Limb (tissue), 2 donors: Measurements from ENCODE around the gene SBK2.
"Not testable (repeated sequence)": the region's sequence is repeated elsewhere in the genome, so short reads cannot be mapped to it uniquely, and the experiment has no call there.

Experiments used
- DNase-seq, 2 donors: peaks; one replicate each; pipeline ENCODE4 v3.0.0-alpha.2; 2016; ENCODE audit errors: extremely low spot score in 2 of 2

Gene SBK2, protein sequence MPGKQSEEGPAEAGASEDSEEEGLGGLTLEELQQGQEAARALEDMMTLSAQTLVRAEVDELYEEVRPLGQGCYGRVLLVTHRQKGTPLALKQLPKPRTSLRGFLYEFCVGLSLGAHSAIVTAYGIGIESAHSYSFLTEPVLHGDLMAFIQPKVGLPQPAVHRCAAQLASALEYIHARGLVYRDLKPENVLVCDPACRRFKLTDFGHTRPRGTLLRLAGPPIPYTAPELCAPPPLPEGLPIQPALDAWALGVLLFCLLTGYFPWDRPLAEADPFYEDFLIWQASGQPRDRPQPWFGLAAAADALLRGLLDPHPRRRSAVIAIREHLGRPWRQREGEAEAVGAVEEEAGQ

GRCh38 chr19:55536951-55537740, at the start of gene SBK2:
Gene SBK2, minus strand, starts transcription at chr19:55537133. Its CDS starts 839 bp downstream, at chr19:55536294.
- peak in 1 of 2 donors; percentile 63 for DNase-seq

DNA sequence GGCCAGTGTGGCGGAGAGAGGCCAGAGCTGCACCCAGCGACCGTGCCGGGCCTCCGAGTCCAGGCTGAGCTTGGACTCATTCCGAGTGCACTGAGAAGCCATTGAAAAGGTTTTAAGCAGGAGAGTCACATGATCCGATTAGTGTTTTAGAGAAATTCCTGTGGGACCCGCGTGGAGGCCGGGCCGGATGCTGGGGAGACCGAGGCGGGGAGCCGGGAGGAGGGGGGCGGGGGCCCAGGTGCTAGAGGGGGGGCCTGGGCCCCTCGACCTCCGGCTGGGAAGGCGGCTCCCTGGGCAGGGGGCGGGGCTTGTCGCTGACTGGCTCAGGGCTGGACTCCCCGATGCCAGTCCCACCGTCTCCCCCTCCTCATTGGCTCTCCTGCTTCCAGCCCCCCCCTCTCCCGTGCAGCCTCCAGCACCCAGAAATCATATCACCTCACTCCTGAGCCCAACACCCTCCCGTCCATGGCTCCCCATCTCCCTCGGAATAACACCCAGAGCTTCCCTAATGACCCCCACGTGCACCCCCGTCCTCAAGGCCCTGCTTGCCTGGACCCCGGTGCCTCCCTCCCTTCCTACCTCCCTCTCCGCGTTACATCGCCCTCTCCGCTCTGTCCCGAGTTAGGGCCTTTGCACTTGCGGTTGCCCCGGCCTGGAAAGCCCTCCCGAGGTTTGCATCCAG, 48.9 kb upstream of the SBK2 start:
- peak; percentile 88 to 96 for DNase-seq

DNA sequence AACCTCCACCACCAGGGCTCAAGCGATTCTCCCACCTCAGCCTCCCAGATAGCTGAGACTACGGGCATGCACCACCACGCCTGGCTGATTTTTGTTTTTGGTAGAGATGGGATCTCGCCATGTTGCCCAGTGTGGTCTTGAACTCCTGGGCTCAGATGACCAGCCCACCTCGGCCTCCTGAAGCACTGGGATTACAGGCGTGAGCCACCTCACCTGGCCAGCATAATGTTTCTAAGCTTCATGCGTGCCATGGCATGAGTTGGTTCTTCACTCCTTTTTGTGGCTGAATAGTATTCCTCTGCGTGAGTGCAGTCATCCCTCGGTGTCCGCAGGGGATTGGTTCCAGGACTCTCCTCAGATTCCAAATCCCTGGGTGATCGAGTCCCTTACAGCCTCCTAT, 47.9 kb upstream of the SBK2 start:
- DNase-seq: no peak

- not testable (repeated sequence) for DNase-seq
Observed at GRCh38 chr19:55583897-55584296, 47.0 kb upstream of the SBK2 start.

DNA sequence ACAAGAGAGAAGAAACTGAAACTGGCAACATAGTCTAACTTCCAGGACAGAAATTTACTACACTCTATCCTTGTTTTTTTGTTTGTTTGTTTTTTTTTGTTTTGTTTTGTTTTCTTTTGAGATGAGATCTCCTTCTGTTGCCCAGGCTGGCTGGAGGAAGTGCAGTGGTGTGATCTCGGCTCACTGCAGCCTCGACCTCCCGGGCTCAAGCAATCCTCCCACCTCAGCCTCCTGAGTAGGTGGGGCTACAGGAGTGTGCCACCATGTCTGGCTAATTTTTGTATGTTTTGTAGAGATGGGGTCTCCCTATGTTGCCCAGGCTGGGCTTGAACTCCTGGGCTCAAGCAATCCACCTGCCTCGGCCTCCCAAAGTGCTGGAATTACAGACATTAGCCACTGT, 45.4 kb upstream of the SBK2 start:
- not testable (repeated sequence) for DNase-seq

GRCh38 chr19:55581823-55582223, 44.9 kb upstream of the SBK2 start:
- DNase-seq: no peak

GRCh38 chr19:55581145-55581822, 44.4 kb upstream of the SBK2 start:
- DNase-seq: no peak

GRCh38 chr19:55580628-55581144, 43.8 kb upstream of the SBK2 start, which contains the start of gene ZNF579:
Gene ZNF579, minus strand, starts transcription at chr19:55580848. Its CDS starts 1,209 bp downstream, at chr19:55579639.
- DNase-seq: peak; percentile 78 to 95

- DNase-seq: peak in 1 of 2 donors; percentile 60
Observed at GRCh38 chr19:55579766-55580621, 43.1 kb upstream of the SBK2 start.

GRCh38 chr19:55578761-55579747, 42.1 kb upstream of the SBK2 start:
- no peak for DNase-seq

DNA sequence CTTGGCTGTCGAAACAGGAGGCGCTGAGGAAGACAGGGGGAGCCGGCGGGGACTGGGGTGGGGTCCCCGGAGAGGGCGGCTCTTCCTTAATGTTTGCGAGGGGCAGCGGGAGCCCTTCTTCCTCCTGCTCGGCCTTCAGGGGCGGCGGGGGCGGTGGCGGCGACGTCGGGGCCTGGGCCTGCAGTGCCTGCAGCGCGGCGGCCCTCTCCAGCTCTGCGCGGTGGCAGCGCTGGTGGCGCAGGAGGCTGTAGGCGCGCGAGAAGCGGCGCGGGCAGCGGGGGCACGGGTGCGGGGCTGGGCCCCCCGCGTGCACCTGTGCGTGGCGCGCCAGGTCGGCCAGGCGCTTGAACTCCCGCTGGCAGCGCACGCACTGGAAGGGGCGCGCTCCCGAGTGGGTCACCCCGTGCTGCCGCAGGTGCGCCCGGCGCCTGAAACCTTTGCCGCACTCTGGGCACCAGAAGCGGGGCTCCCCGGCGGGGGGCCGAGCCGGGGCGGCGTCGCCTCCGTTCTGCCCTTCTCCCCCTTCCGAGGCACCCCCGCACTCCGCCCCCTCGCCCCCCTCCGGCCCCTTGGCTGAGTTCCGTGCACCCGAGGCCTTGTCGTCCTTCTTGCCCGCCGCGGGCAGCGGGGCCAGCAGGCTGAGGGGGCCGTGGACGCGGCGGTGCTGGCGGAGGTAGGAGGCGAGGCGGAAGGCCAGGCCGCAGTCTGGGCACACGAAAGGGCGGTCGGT, 41.3 kb upstream of the SBK2 start:
- DNase-seq: no peak

DNA sequence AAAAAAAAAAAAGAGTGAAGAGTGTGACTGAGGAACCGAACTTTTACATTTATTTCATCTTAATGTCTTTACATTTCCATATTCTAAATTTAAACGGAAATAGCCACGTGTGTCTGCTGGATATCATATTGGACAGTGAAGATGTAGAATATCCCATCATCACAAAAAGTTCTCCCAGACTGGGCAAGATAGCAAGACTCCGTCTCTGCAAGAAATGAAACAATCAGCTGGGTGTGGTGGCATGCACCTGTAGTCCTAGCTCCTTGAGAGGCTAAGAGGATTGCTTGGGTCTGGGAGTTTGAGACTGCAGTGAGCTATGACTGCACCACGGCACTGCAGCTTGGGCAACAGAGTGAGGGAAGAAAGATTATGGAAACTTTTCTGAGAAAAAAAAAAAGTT, 39.8 kb upstream of the SBK2 start:
- no peak for DNase-seq

GRCh38 chr19:55573929-55574328, 37.0 kb upstream of the SBK2 start:
- DNase-seq: not testable (repeated sequence)

DNA sequence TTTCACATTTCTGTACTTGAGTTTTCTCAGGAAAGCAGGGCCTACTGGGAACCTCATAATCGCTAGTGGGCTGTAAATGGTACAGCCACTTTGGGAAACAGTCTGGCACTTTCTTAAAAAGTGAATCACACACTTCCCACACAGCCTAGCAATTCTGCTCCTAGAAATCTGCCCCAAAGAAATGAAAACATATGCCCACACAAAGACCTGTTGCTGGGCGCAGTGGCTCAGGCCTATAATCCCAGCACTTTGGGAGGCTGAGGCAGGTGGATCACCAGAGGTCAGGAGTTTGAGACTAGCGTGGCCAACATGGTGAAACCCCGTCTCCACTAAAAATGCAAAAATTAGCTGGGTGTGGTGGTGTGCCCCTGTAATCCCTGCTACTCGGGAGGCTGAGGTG, 32.5 kb upstream of the SBK2 start:
- not testable (repeated sequence) for DNase-seq

DNA sequence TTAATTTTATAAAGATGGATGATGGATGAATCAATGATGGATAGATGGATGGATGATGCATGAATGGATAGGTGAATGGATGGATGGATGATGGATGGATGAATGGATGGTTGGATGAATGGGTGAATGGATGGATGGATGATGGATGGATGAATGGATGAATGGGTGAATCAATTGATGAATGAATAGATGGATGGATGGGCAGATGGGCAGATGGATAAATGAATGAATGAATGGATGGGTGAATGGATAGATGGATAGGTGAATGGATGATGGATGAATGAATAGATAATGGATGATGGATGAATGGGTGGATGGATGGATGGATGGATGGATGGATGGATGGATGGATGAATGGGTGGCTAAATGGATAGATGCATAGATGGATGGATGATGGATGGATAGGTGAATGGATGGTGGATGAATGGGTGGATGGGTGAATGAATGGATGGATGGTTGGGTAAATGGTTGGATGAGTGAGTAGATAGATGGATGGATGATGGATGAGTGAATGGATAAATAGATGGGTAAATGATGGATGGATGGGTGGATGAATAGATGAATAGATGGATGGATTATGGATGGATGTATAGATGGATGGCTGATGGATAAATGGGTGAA, 30.9 kb upstream of the SBK2 start:
- no peak for DNase-seq

- no peak for DNase-seq
Observed at GRCh38 chr19:55566823-55567222, 29.9 kb upstream of the SBK2 start.

- no peak for DNase-seq
Observed at GRCh38 chr19:55563261-55563690, 26.3 kb upstream of the SBK2 start.

- no peak for DNase-seq
Observed at GRCh38 chr19:55559684-55560083, 22.8 kb upstream of the SBK2 start.
